Lung (tissue), 16 donors: ENCODE data around the gene IGSF6. TPM values are rescaled to one million over a fixed set of nuclear protein-coding genes. Genes with fewer than 3 reads are reported as not detected.
A peak's percentile ranks its signal among the peaks of the same experiment; 100 is the strongest.

ENCODE experiments used
- ATAC-seq: fragments of 200-7000 bp; cut with Tn5 transposase; one replicate; pipeline ENCODE4 v1.9.1; 2020; ENCODE audit warnings: moderate number of reproducible peaks; ENCODE audit not compliant: insufficient read depth, low FRiP score
- DNase-seq, 3 donors: peaks; one replicate each; pipeline ENCODE4 v3.0.0-alpha.2; 2013 to 2017
- H3K27ac ChIP-seq, 2 donors: one replicate each; pipeline ENCODE4 v1.5.1; 2013; ENCODE audit warnings: mild to moderate bottlenecking in 2 of 2, moderate library complexity in 2 of 2, control low read depth in 1 of 2, inconsistent platforms in 1 of 2, low read depth in 1 of 2, low read length in 1 of 2
- H3K27me3 ChIP-seq, 3 donors: one replicate each; pipeline ENCODE4 v1.5.1; 2013; ENCODE audit warnings: low read length in 2 of 3; ENCODE audit not compliant: control insufficient read depth in 3 of 3, insufficient read depth in 3 of 3
- H3K36me3 ChIP-seq, 4 donors: one replicate each; pipeline ENCODE4 v1.5.1; 2013; ENCODE audit warnings: low read length in 4 of 4, mild to moderate bottlenecking in 1 of 4, moderate library complexity in 1 of 4; ENCODE audit not compliant: control insufficient read depth in 4 of 4, insufficient read depth in 4 of 4
- H3K4me1 ChIP-seq, 5 donors: one replicate each; pipeline ENCODE4 v1.5.1; 2013; ENCODE audit warnings: low read length in 5 of 5, mild to moderate bottlenecking in 2 of 5, moderate library complexity in 1 of 5; ENCODE audit not compliant: control insufficient read depth in 5 of 5, insufficient read depth in 5 of 5
- H3K4me3 ChIP-seq: one replicate; pipeline ENCODE4 v1.5.1; 2013; ENCODE audit warnings: mild to moderate bottlenecking, control low read depth, moderate library complexity
- H3K9ac ChIP-seq, 2 donors: one replicate each; pipeline ENCODE4 v1.5.1; 2013; ENCODE audit warnings: low read length in 2 of 2, control low read depth in 1 of 2; ENCODE audit not compliant: insufficient read depth in 1 of 2
- H3K9me3 ChIP-seq, 4 donors: one replicate each; pipeline ENCODE4 v1.5.1; 2013; ENCODE audit warnings: low read length in 3 of 4, mild to moderate bottlenecking in 1 of 4, moderate library complexity in 1 of 4; ENCODE audit not compliant: control insufficient read depth in 4 of 4, insufficient read depth in 3 of 4
- CTCF ChIP-seq: IDR thresholded peaks from 2 replicates; pipeline ENCODE4 v1.5.1; 2012; ENCODE audit warnings: mild to moderate bottlenecking; ENCODE audit errors: control extremely low read depth, extremely low read depth
- WGBS, 2 donors: extraction: QIAGEN DNeasy Blood & Tissue Kit; methylation state at CpG; one replicate each; pipeline ENCODE4 v1.1.7; 2013; 5-methylcytosine and 5-hydroxymethylcytosine counted together
- long read RNA-seq, 5 donors: transcript quantifications; one replicate each; lab custom pipeline, GENCODE V29; 2026
- polyA plus RNA-seq, 2 donors: library from polyadenylated mRNA; stranded (reverse); fragments of 200-250 nt; gene quantifications; one replicate each; pipeline ENCODE4 v1.2.1, GENCODE V29; 2013
- total RNA-seq, 2 donors: library from RNA; depleted of rRNA in 1 of 2; stranded (reverse); fragments of >200 nt in 1 of 2; gene quantifications; one replicate each; pipeline ENCODE4 v1.2.1, GENCODE V29; 2014 to 2021
- donor health status: control.
- donor health status: control.
- donor health status: Bipolar disorder and iron deficiency.
- donor health status: healthy.
- donor health status: DM: yes; HTN: yes; CAD: no.

Gene IGSF6
- total RNA-seq, result 10 to 100 TPM; 12.2 to 35.7 TPM
- 10 to 100 TPM; 41.9 to 54.3 TPM for polyA plus RNA-seq
- long read RNA-seq, donor 1, partial matches to known transcripts, result 0 of 1 reads
- long read RNA-seq, donor 1, other reads (novel, unspliced or antisense), result 0 of 1 reads
- long read RNA-seq, donor 2, result 0 reads
- long read RNA-seq, donor 3, result 0 reads
- long read RNA-seq, donor 4, partial matches to known transcripts, result 0 of 1 reads
- long read RNA-seq, donor 4, other reads (novel, unspliced or antisense), result 0 of 1 reads
- long read RNA-seq, donor 5, partial matches to known transcripts, result 0 of 2 reads
- long read RNA-seq, donor 5, other reads (novel, unspliced or antisense), result 0 of 2 reads

GRCh38 chr16:21652453-21652852, at the start of gene IGSF6:
Gene IGSF6, minus strand, starts transcription at chr16:21652608. Its CDS starts 10 bp downstream, at chr16:21652598.
- ATAC-seq (no peak), DNase-seq (no peak)
- no peak within 1 kb of the TSS for H3K4me3 ChIP-seq
- peak within 1 kb of the TSS in 1 of 2 donors; percentile 65 for H3K27ac ChIP-seq
- peaks cover 0 to 2% (median 0%) of the 10 kb centered on the region in 5 donors for H3K4me1 ChIP-seq
- H3K27me3 ChIP-seq, result no peaks in the 10 kb centered on the region
- no peaks in the 10 kb centered on the region for H3K9me3 ChIP-seq
- 53 to 71% methylated on average over 6 of the region's 6 CpGs for WGBS, 2 donors
- TF ChIP-seq CTCF, result no peak
- no peak within 1 kb of the TSS for H3K9ac ChIP-seq
- H3K36me3 ChIP-seq, result peaks cover 3 to 10% (median 6%) of the 10 kb centered on the region in 4 donors

- H3K27me3 ChIP-seq, result no peaks in the 10 kb centered on the region
- H3K9me3 ChIP-seq, result no peaks in the 10 kb centered on the region
- DNase-seq (no peak), ATAC-seq (no peak)
- no peaks in the 10 kb centered on the region for H3K4me1 ChIP-seq
- H3K27ac ChIP-seq, result no peak overlapping the region
- 43 to 79% methylated on average over 2 of the region's 2 CpGs for WGBS, 2 donors
- no peak overlapping the region for H3K4me3 ChIP-seq
- no peak for TF ChIP-seq CTCF
- H3K9ac ChIP-seq, result no peak overlapping the region
- H3K36me3 ChIP-seq, result no peaks in the 10 kb centered on the region
These were observed 48.9 kb upstream of the IGSF6 start for GRCh38 chr16:21701271-21701670.

GRCh38 chr16:21698169-21699032, 46.0 kb upstream of the IGSF6 start:
- no peak overlapping the region for H3K27ac ChIP-seq
- DNase-seq, result no peak
- no peak for ATAC-seq
- TF ChIP-seq CTCF, result no peak
- no peak overlapping the region for H3K9ac ChIP-seq
- H3K36me3 ChIP-seq, result no peaks in the 10 kb centered on the region
- 65 to 80% methylated on average over 9 of the region's 9 CpGs for WGBS, 2 donors
- H3K9me3 ChIP-seq, result no peaks in the 10 kb centered on the region
- no peaks in the 10 kb centered on the region for H3K27me3 ChIP-seq
- H3K4me3 ChIP-seq, result no peak overlapping the region
- H3K4me1 ChIP-seq, result no peaks in the 10 kb centered on the region
